Neural progenitor cell (in vitro differentiated cells): ENCODE results near the gene FNDC8. TPM values are rescaled to one million over a fixed set of nuclear protein-coding genes. Genes with fewer than 3 reads are reported as not detected.

Experiments used
- DNase-seq: peaks from one replicate; pipeline ENCODE4 v3.0.0-alpha.2; 2016; ENCODE audit warnings: low spot score
- H2AFZ ChIP-seq: fragments of 200-600 bp; sonication (generic); replicated peaks from 2 replicates; pipeline ENCODE4 v1.6.1; 2016; ENCODE audit warnings: antibody characterized with exemption
- H3F3A ChIP-seq: fragments of 200-600 bp; sonication (generic); 2 replicates; pipeline ENCODE4 v1.6.1; 2016; ENCODE audit warnings: antibody characterized with exemption, low read depth
- H3K27ac ChIP-seq: fragments of 200-600 bp; sonication (generic); 2 replicates; pipeline ENCODE4 v1.5.1; 2016; ENCODE audit warnings: mild to moderate bottlenecking
- H3K27me3 ChIP-seq: fragments of 200-600 bp; sonication (generic); 2 replicates; pipeline ENCODE4 v1.6.1; 2016; ENCODE audit warnings: mild to moderate bottlenecking, moderate library complexity
- H3K36me3 ChIP-seq: fragments of 200-600 bp; sonication (generic); 2 replicates; pipeline ENCODE4 v1.5.1; 2016
- H3K4me1 ChIP-seq: fragments of 200-600 bp; sonication (generic); 2 replicates; pipeline ENCODE4 v1.6.1; 2016; ENCODE audit warnings: mixed run types
- H3K4me2 ChIP-seq: fragments of 200-600 bp; sonication (generic); 2 replicates; pipeline ENCODE4 v1.6.1; 2016
- H3K4me3 ChIP-seq: fragments of 200-600 bp; sonication (generic); 2 replicates; pipeline ENCODE4 v1.5.1; 2016
- H3K79me2 ChIP-seq: fragments of 200-600 bp; sonication (generic); 2 replicates; pipeline ENCODE4 v1.6.1; 2016; ENCODE audit warnings: low read depth
- H3K9ac ChIP-seq: fragments of 200-600 bp; sonication (generic); 2 replicates; pipeline ENCODE4 v1.6.1; 2016
- H3K9me3 ChIP-seq: fragments of 200-600 bp; sonication (generic); 2 replicates; pipeline ENCODE4 v1.5.1; 2016; ENCODE audit warnings: low read depth
- H4K20me1 ChIP-seq: fragments of 200-600 bp; sonication (generic); 2 replicates; pipeline ENCODE4 v1.6.1; 2016; ENCODE audit warnings: low read depth
- H3K27ac Mint-ChIP-seq: 3 replicates; pipeline ENCODE4 v1.8.0; 2021; ENCODE audit warnings: mixed read lengths
- H3K27me3 Mint-ChIP-seq: 2 replicates; pipeline ENCODE4 v1.8.0; 2022; ENCODE audit warnings: low read depth, mild to moderate bottlenecking, inconsistent platforms, moderate library complexity, mixed read lengths; ENCODE audit not compliant: insufficient read depth
- H3K36me3 Mint-ChIP-seq: 3 replicates; pipeline ENCODE4 v1.8.0; 2021; ENCODE audit warnings: mixed read lengths
- H3K4me1 Mint-ChIP-seq: 3 replicates; pipeline ENCODE4 v1.8.0; 2021; ENCODE audit warnings: mixed read lengths
- H3K4me3 Mint-ChIP-seq: 3 replicates; pipeline ENCODE4 v1.8.0; 2021; ENCODE audit warnings: mild to moderate bottlenecking, moderate library complexity, mixed read lengths
- H3K9me3 Mint-ChIP-seq: 3 replicates; pipeline ENCODE4 v1.8.0; 2020; ENCODE audit warnings: mixed read lengths
- EZH2 ChIP-seq: fragments of 200-600 bp; sonication (generic); IDR thresholded peaks from 2 replicates; pipeline ENCODE4 v1.6.1; 2017; ENCODE audit warnings: antibody characterized with exemption, mild to moderate bottlenecking, moderate library complexity
- EZH2phosphoT487 ChIP-seq: fragments of 200-600 bp; sonication (generic); IDR thresholded peaks from 2 replicates; pipeline ENCODE4 v1.6.1; 2017; ENCODE audit warnings: antibody characterized with exemption
- total RNA-seq: library from RNA; depleted of rRNA; stranded (reverse); fragments of >200 nt; gene quantifications from 2 replicates; pipeline ENCODE4 v1.2.3, GENCODE V29; 2015; ENCODE audit warnings: low replicate concordance
- TF ChIP-seq, protein P1 (sequence below): fragments of 200-600 bp; sonication (generic); IDR thresholded peaks from 2 replicates; pipeline ENCODE4 v1.5.1; 2017; ENCODE audit warnings: antibody characterized with exemption, mild to moderate bottlenecking

Gene FNDC8
- total RNA-seq, 1 donor from 2014 or later: not detected

DNA sequence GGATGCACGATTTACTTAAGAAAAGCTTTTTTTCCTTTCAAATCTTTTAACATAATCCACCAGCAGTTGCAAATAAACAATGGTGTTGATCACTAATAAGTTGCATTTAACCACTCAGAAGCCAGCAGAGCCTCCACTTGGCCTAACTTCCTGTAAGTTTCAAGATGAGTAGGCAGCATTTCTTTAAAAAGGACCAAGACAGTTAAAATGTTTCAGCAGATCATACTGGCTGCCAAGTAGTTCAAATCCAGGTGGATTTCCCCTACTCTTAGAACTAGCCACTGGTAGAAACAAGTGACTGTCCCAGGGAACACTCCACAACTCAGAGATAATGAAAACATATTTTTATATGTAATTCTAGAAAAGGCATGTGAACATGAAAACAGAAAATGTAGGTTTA, 40.9 kb upstream of the FNDC8 start:
- no peak for DNase-seq
- Mint-ChIP-seq H3K4me3 (no peak overlapping the region), H3K27ac (no peak overlapping the region), H3K4me1 (no peaks in the 10 kb centered on the region), H3K27me3 (no peaks in the 10 kb centered on the region), H3K36me3 (no peaks in the 10 kb centered on the region), H3K9me3 (no peaks in the 10 kb centered on the region)
- H3K9me3 ChIP-seq: no peaks in the 10 kb centered on the region
- no peaks in the 10 kb centered on the region for H3K27me3 ChIP-seq
- TF ChIP-seq EZH2: no peak
- TF ChIP-seq EZH2phosphoT487: no peak
- TF ChIP-seq, protein P1, sequence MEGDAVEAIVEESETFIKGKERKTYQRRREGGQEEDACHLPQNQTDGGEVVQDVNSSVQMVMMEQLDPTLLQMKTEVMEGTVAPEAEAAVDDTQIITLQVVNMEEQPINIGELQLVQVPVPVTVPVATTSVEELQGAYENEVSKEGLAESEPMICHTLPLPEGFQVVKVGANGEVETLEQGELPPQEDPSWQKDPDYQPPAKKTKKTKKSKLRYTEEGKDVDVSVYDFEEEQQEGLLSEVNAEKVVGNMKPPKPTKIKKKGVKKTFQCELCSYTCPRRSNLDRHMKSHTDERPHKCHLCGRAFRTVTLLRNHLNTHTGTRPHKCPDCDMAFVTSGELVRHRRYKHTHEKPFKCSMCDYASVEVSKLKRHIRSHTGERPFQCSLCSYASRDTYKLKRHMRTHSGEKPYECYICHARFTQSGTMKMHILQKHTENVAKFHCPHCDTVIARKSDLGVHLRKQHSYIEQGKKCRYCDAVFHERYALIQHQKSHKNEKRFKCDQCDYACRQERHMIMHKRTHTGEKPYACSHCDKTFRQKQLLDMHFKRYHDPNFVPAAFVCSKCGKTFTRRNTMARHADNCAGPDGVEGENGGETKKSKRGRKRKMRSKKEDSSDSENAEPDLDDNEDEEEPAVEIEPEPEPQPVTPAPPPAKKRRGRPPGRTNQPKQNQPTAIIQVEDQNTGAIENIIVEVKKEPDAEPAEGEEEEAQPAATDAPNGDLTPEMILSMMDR: no peak
- peaks cover 13% of the 10 kb centered on the region for H3K4me1 ChIP-seq
- H2AFZ ChIP-seq: no peak overlapping the region
- H3K36me3 ChIP-seq: no peaks in the 10 kb centered on the region
- H3K27ac ChIP-seq: no peak overlapping the region
- H3K4me3 ChIP-seq: no peak overlapping the region
- peaks cover 7% of the 10 kb centered on the region for H3K79me2 ChIP-seq
- no peaks in the 10 kb centered on the region for H4K20me1 ChIP-seq
- no peak overlapping the region for H3K9ac ChIP-seq
- H3F3A ChIP-seq: no peaks in the 10 kb centered on the region
- no peak overlapping the region for H3K4me2 ChIP-seq

GRCh38 chr17:35081638-35082037, 39.8 kb upstream of the FNDC8 start:
- no peaks in the 10 kb centered on the region for H3F3A ChIP-seq
- TF ChIP-seq EZH2: no peak
- TF ChIP-seq EZH2phosphoT487: no peak
- TF ChIP-seq, protein P1: no peak
- no peak overlapping the region for H2AFZ ChIP-seq
- no peaks in the 10 kb centered on the region for H3K36me3 ChIP-seq
- no peak overlapping the region for H3K27ac ChIP-seq
- H3K4me1 Mint-ChIP-seq: peaks cover 3% of the 10 kb centered on the region
- no peaks in the 10 kb centered on the region for H3K36me3 Mint-ChIP-seq
- no peaks in the 10 kb centered on the region for H3K27me3 Mint-ChIP-seq
- H3K4me3 Mint-ChIP-seq: no peak overlapping the region
- no peaks in the 10 kb centered on the region for H4K20me1 ChIP-seq
- no peak overlapping the region for H3K27ac Mint-ChIP-seq
- H3K4me3 ChIP-seq: no peak overlapping the region
- DNase-seq: no peak
- H3K9me3 Mint-ChIP-seq: no peaks in the 10 kb centered on the region
- no peak overlapping the region for H3K4me2 ChIP-seq
- H3K79me2 ChIP-seq: peaks cover 7% of the 10 kb centered on the region
- no peaks in the 10 kb centered on the region for H3K27me3 ChIP-seq
- no peak overlapping the region for H3K9ac ChIP-seq
- peaks cover 16% of the 10 kb centered on the region for H3K4me1 ChIP-seq
- H3K9me3 ChIP-seq: no peaks in the 10 kb centered on the region

DNA sequence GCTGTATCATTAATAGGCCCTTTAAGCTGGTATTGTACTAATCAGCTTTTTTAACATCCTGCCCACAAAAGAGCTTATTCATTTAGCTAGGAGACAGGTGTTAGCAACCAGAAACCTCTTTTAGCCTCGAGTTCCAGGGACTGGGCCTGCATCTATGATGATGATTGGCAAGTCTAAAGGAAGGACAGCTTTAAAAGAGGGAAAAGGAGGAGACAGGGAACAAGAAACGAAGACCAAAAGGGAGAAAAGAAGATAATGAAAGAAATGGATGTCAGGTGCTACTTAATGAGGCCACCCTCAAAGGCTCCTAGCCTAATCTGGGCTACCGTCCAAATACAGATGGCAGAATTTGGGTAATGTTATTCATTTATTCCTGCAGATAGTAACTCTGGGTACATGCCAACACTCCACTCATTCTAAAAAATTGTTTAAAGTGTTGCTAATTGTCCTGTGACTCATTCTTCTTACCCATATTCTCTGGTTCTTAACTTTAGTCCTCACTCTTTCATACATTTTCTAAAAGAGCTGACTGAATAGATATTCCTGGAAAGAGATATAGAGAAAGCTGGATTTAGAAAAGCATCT, 39.2 kb upstream of the FNDC8 start:
- H3K27ac Mint-ChIP-seq: no peak overlapping the region
- H3K9me3 ChIP-seq: no peaks in the 10 kb centered on the region
- no peak overlapping the region for H3K4me3 Mint-ChIP-seq
- H3K4me1 ChIP-seq: peaks cover 16% of the 10 kb centered on the region
- no peak overlapping the region for H3K27ac ChIP-seq
- H3F3A ChIP-seq: no peaks in the 10 kb centered on the region
- no peak for TF ChIP-seq EZH2
- TF ChIP-seq, protein P1: no peak
- TF ChIP-seq EZH2phosphoT487: no peak
- H3K9ac ChIP-seq: no peak overlapping the region
- H3K79me2 ChIP-seq: peaks cover 7% of the 10 kb centered on the region
- H3K4me1 Mint-ChIP-seq: peaks cover 5% of the 10 kb centered on the region
- no peak overlapping the region for H3K4me3 ChIP-seq
- H2AFZ ChIP-seq: no peak overlapping the region
- H3K27me3 Mint-ChIP-seq: peaks cover 3% of the 10 kb centered on the region
- no peaks in the 10 kb centered on the region for H3K9me3 Mint-ChIP-seq
- H3K4me2 ChIP-seq: no peak overlapping the region
- H3K27me3 ChIP-seq: peaks cover 2% of the 10 kb centered on the region
- no peaks in the 10 kb centered on the region for H3K36me3 Mint-ChIP-seq
- no peak for DNase-seq
- H4K20me1 ChIP-seq: no peaks in the 10 kb centered on the region
- no peaks in the 10 kb centered on the region for H3K36me3 ChIP-seq
